Fibroblast of the aortic adventitia (primary cell): Measurements from ENCODE around the gene AK5. TPM values are rescaled to one million over a fixed set of nuclear protein-coding genes. Genes with fewer than 3 reads are reported as not detected.

Experiments used
- DNase-seq: peaks from one replicate; pipeline ENCODE4 v3.0.0-alpha.2; 2010; ENCODE audit warnings: low read depth
- H3K4me3 ChIP-seq: 2 replicates; pipeline ENCODE4 v1.5.1; 2011; ENCODE audit warnings: low read depth, mild to moderate bottlenecking, control low read depth, low read length, moderate library complexity
- CTCF ChIP-seq: IDR thresholded peaks from 2 replicates; pipeline ENCODE4 v1.5.1; 2011; ENCODE audit warnings: mild to moderate bottlenecking, low read length, control low read depth, inconsistent platforms; ENCODE audit not compliant: insufficient read depth
- total RNA-seq: library from RNA; depleted of rRNA; stranded (reverse); fragments of >200 nt; gene quantifications from 2 replicates; pipeline ENCODE4 v1.2.3, GENCODE V29; 2012; ENCODE audit warnings: low replicate concordance

AK5 gene
- total RNA-seq, 1 donor, result 13.5 TPM

GRCh38 chr1:77467741-77468140 is 185.9 kb downstream of the AK5 start:
- DNase-seq, result no peak

GRCh38 chr1:77468257-77468948 is 186.6 kb downstream of the AK5 start:
- DNase-seq, result peak; percentile 17
- TF ChIP-seq CTCF, result no peak
- H3K4me3 ChIP-seq, result no peak overlapping the region

More at GRCh38 chr1:77467741-77468140, 185.9 kb downstream of the AK5 start:
- H3K4me3 ChIP-seq, result no peak overlapping the region
- TF ChIP-seq CTCF, result no peak

- peak; percentile 5 for DNase-seq
- no peak for TF ChIP-seq CTCF
- H3K4me3 ChIP-seq, result no peak overlapping the region
Measured at GRCh38 chr1:77468949-77469710, 187.3 kb downstream of the AK5 start.

GRCh38 chr1:77471691-77472090 is 189.9 kb downstream of the AK5 start:
- no peak for DNase-seq
- no peak overlapping the region for H3K4me3 ChIP-seq
- TF ChIP-seq CTCF, result no peak

GRCh38 chr1:77473690-77474089 is 191.9 kb downstream of the AK5 start:
- H3K4me3 ChIP-seq, result no peak overlapping the region
- DNase-seq, result peak; percentile 79
- TF ChIP-seq CTCF, result no peak

- no peak overlapping the region for H3K4me3 ChIP-seq
- DNase-seq, result no peak
- no peak for TF ChIP-seq CTCF
Measured at GRCh38 chr1:77475641-77476040, 193.8 kb downstream of the AK5 start.

- no peak overlapping the region for H3K4me3 ChIP-seq
- no peak for TF ChIP-seq CTCF
- no peak for DNase-seq
Measured at GRCh38 chr1:77476475-77476874, 194.7 kb downstream of the AK5 start.
